Measurements from ENCODE around the gene HMGB1. TPM values are rescaled to one million over a fixed set of nuclear protein-coding genes. Genes with fewer than 3 reads are reported as not detected.

The HMGB1 gene
- total RNA-seq, 3 donors from 2014 or later (not counting 1 experiment from before 2014, with no cell fraction given): 397 to 449 (median 409) TPM

GRCh38 chr13:30437177-30437576, 28.6 kb downstream of the HMGB1 start:
- Histone ChIP-seq H3K4me3 (ENCODE audit: low read length) (no peak overlapping the region), H3K9me3 (ENCODE audit: control insufficient read depth, insufficient read depth, low read length) (no peaks in the 10 kb centered on the region), H3K27me3 (ENCODE audit: control insufficient read depth, insufficient read depth, low read length) (no peaks in the 10 kb centered on the region), H3K4me1 (ENCODE audit: control insufficient read depth, insufficient read depth, low read length) (no peaks in the 10 kb centered on the region), H3K27ac (ENCODE audit: low read length) (no peak overlapping the region), H3K36me3 (ENCODE audit: control insufficient read depth, insufficient read depth, low read length) (no peaks in the 10 kb centered on the region)
- ATAC-seq: no peak
- Mint-ChIP-seq H3K9me3 (no peaks in the 10 kb centered on the region), H3K27me3 (ENCODE audit: low read depth in 2 of 2) (peaks cover 8 to 14% of the 10 kb centered on the region in 2 donors), H3K27ac (no peak overlapping the region), H3K4me1 (peaks cover 5% of the 10 kb centered on the region in 2 donors), H3K36me3 (no peaks in the 10 kb centered on the region), H3K4me3 (no peak overlapping the region)
- DNase-seq: no peak
- intact Hi-C loops (cut with micrococcal nuclease): no loop called here
- TF ChIP-seq CTCF (IDR thresholded peaks at IDR 0.05): no peak
- WGBS (ENCODE audit: insufficient coverage): 97% methylated on average over 8 of the region's 8 CpGs

GRCh38 chr13:30435911-30436451, 29.8 kb downstream of the HMGB1 start:
- H3K27ac ChIP-seq (ENCODE audit: low read length): no peak overlapping the region
- H3K27me3 ChIP-seq (ENCODE audit: control insufficient read depth, insufficient read depth, low read length): no peaks in the 10 kb centered on the region
- no peaks in the 10 kb centered on the region for H3K4me1 ChIP-seq (ENCODE audit: control insufficient read depth, insufficient read depth, low read length)
- Mint-ChIP-seq H3K27ac (no peak overlapping the region), H3K9me3 (no peaks in the 10 kb centered on the region), H3K36me3 (no peaks in the 10 kb centered on the region), H3K4me1 (peaks cover under 1 to 1% of the 10 kb centered on the region in 2 donors), H3K27me3 (ENCODE audit: low read depth in 2 of 2) (peaks cover 8 to 14% of the 10 kb centered on the region in 2 donors), H3K4me3 (no peak overlapping the region)
- no peaks in the 10 kb centered on the region for H3K36me3 ChIP-seq (ENCODE audit: control insufficient read depth, insufficient read depth, low read length)
- 90% methylated on average over 2 of the region's 3 CpGs for WGBS (ENCODE audit: insufficient coverage)
- no peaks in the 10 kb centered on the region for H3K9me3 ChIP-seq (ENCODE audit: control insufficient read depth, insufficient read depth, low read length)
- DNase-seq (no peak), ATAC-seq (no peak)
- intact Hi-C loops (cut with micrococcal nuclease): no loop called here
- H3K4me3 ChIP-seq (ENCODE audit: low read length): no peak overlapping the region
- no peak for TF ChIP-seq CTCF (IDR thresholded peaks at IDR 0.05)

GRCh38 chr13:30431269-30431940, 34.3 kb downstream of the HMGB1 start:
- Mint-ChIP-seq H3K27me3 (ENCODE audit: low read depth in 2 of 2) (peaks cover 5 to 25% of the 10 kb centered on the region in 2 donors), H3K27ac (no peak overlapping the region), H3K36me3 (no peaks in the 10 kb centered on the region), H3K4me3 (no peak overlapping the region), H3K4me1 (peaks cover 0 to 5% of the 10 kb centered on the region in 2 donors), H3K9me3 (no peaks in the 10 kb centered on the region)
- no peak overlapping the region for H3K4me3 ChIP-seq (ENCODE audit: low read length)
- H3K27me3 ChIP-seq (ENCODE audit: control insufficient read depth, insufficient read depth, low read length): no peaks in the 10 kb centered on the region
- H3K4me1 ChIP-seq (ENCODE audit: control insufficient read depth, insufficient read depth, low read length): no peaks in the 10 kb centered on the region
- intact Hi-C loops (cut with micrococcal nuclease): no loop called here
- ATAC-seq: no peak
- H3K27ac ChIP-seq (ENCODE audit: low read length): no peak overlapping the region
- TF ChIP-seq CTCF (IDR thresholded peaks at IDR 0.05): no peak
- H3K9me3 ChIP-seq (ENCODE audit: control insufficient read depth, insufficient read depth, low read length): no peaks in the 10 kb centered on the region
- no peaks in the 10 kb centered on the region for H3K36me3 ChIP-seq (ENCODE audit: control insufficient read depth, insufficient read depth, low read length)
- WGBS (ENCODE audit: insufficient coverage): 100% methylated on average over 1 of the region's 2 CpGs
- no peak for DNase-seq
